H1 (cell line): Measurements from ENCODE around the gene UBASH3A. TPM values are rescaled to one million over a fixed set of nuclear protein-coding genes. Genes with fewer than 3 reads are reported as not detected.

Source experiments
- CTCF ChIA-PET: fragments of 300-600 bp; sonication (Branson Sonifier 250); formaldehyde crosslinking; loops from one replicate; lab custom pipeline; 2021; ENCODE audit not compliant: partially characterized antibody; lab: Charles Lee
- POLR2A ChIA-PET: fragments of 300-600 bp; sonication (Branson Sonifier 250); formaldehyde crosslinking; loops from one replicate; lab custom pipeline; 2021; ENCODE audit warnings: inconsistent platforms; ENCODE audit not compliant: partially characterized antibody; lab: Charles Lee
- DNase-seq, 2 experiments: peaks; one replicate each; pipeline versions ENCODE4 v3.0.0 to v3.0.0-alpha.2; 2010 to 2022; ENCODE audit warnings: low spot score in 2 of 2, low read depth in 1 of 2, mixed read lengths in 1 of 2
- FAIRE-seq: peaks from 2 replicates; lab custom pipeline; 2011; peaks lifted over from hg19 to GRCh38; lab: Jason Lieb, UNC
- H2AFZ ChIP-seq: 2 replicates; pipeline ENCODE4 v1.8.1; 2012; ENCODE audit warnings: low read length, inconsistent platforms
- H2AK5ac ChIP-seq: 2 replicates; pipeline ENCODE4 v1.6.1; 2013; ENCODE audit warnings: low read depth, low read length
- H2BK120ac ChIP-seq: replicated peaks from 2 replicates; pipeline ENCODE3; 2013; ENCODE audit warnings: low read depth, low read length, inconsistent platforms
- H2BK12ac ChIP-seq: 2 replicates; pipeline ENCODE4 v1.6.1; 2013; ENCODE audit warnings: low read depth, low read length
- H2BK15ac ChIP-seq: 2 replicates; pipeline ENCODE4 v1.6.1; 2013; ENCODE audit warnings: low read length
- H2BK20ac ChIP-seq: 2 replicates; pipeline ENCODE4 v1.6.1; 2013; ENCODE audit warnings: low read length
- H2BK5ac ChIP-seq: 2 replicates; pipeline ENCODE4 v1.6.1; 2013; ENCODE audit warnings: low read depth, low read length
- H3K14ac ChIP-seq: 2 replicates; pipeline ENCODE4 v1.6.1; 2013; ENCODE audit warnings: inconsistent platforms; ENCODE audit not compliant: insufficient read length
- H3K18ac ChIP-seq: 2 replicates; pipeline ENCODE4 v1.6.1; 2013; ENCODE audit warnings: low read length; ENCODE audit errors: extremely low read depth
- H3K23ac ChIP-seq: 2 replicates; pipeline ENCODE4 v1.6.1; 2013; ENCODE audit warnings: inconsistent platforms; ENCODE audit not compliant: insufficient read length
- H3K23me2 ChIP-seq: 2 replicates; pipeline ENCODE4 v1.6.1; 2013; ENCODE audit warnings: low read depth, low read length
- H3K27ac ChIP-seq: 2 replicates; pipeline ENCODE4 v1.6.1; 2011; ENCODE audit warnings: low read depth, low read length, inconsistent platforms
- H3K27me3 ChIP-seq, 4 experiments: replicated peaks in 1 of 4; 1 replicate in 1 of 4; 2 replicates in 3 of 4; pipeline versions ENCODE4 v1.6.1 to v1.8.1; 2011 to 2013; ENCODE audit warnings: low read length in 3 of 4, mild to moderate bottlenecking in 3 of 4, inconsistent platforms in 2 of 4, mixed read lengths in 2 of 4, moderate library complexity in 1 of 4; ENCODE audit not compliant: control insufficient read depth in 3 of 4, insufficient read depth in 3 of 4; ENCODE audit errors: extremely low read depth in 1 of 4
- H3K36me3 ChIP-seq, 4 experiments: 2 replicates each; pipeline versions ENCODE4 v1.6.1 to v1.8.1; 2011 to 2013; ENCODE audit warnings: mild to moderate bottlenecking in 4 of 4, low read length in 3 of 4, moderate library complexity in 2 of 4, control low read depth in 1 of 4, inconsistent platforms in 1 of 4; ENCODE audit not compliant: insufficient read depth in 4 of 4, control insufficient read depth in 2 of 4
- H3K4ac ChIP-seq: replicated peaks from 2 replicates; pipeline ENCODE3; 2013; ENCODE audit warnings: low read length, low read depth, mixed read lengths, inconsistent platforms; ENCODE audit not compliant: insufficient read length
- H3K4me1 ChIP-seq, 4 experiments: replicated peaks in 1 of 4; 1 replicate in 1 of 4; 2 replicates in 3 of 4; pipeline versions ENCODE4 v1.6.1 to v1.8.1; 2011 to 2013; ENCODE audit warnings: low read length in 3 of 4, inconsistent platforms in 2 of 4, mixed read lengths in 1 of 4; ENCODE audit not compliant: insufficient read depth in 4 of 4, control insufficient read depth in 3 of 4
- H3K4me2 ChIP-seq, 2 experiments: 2 replicates each; pipeline versions ENCODE4 v1.6.1 to v1.8.1; 2011 to 2013; ENCODE audit warnings: low read depth in 2 of 2, low read length in 2 of 2, control low read depth in 1 of 2, inconsistent platforms in 1 of 2, mild to moderate bottlenecking in 1 of 2; ENCODE audit not compliant: insufficient read depth in 1 of 2
- H3K4me3 ChIP-seq, 4 experiments: fragments of 200-600, 300-600 bp in 1 of 4; sonication (generic), shearing (Covaris generic), sonication (Bioruptor Twin) in 1 of 4; 2 replicates each; pipeline versions ENCODE4 v1.5.1 to v1.8.1; 2011 to 2016; ENCODE audit warnings: low read length in 4 of 4, low read depth in 3 of 4, control low read depth in 2 of 4, inconsistent platforms in 2 of 4, mild to moderate bottlenecking in 2 of 4, mixed read lengths in 1 of 4, moderate library complexity in 1 of 4; ENCODE audit not compliant: insufficient read depth in 2 of 4; ENCODE audit errors: extremely low read depth in 1 of 4
- H3K56ac ChIP-seq: replicated peaks from 2 replicates; pipeline ENCODE3; 2013; ENCODE audit warnings: low read depth, mild to moderate bottlenecking, mixed read lengths, low read length, inconsistent platforms; ENCODE audit not compliant: insufficient read length
- H3K79me1 ChIP-seq: 2 replicates; pipeline ENCODE4 v1.6.1; 2013; ENCODE audit warnings: low read depth, low read length, control low read depth
- H3K79me2 ChIP-seq, 2 experiments: 2 replicates each; pipeline versions ENCODE4 v1.6.1 to v1.8.1; 2012 to 2013; ENCODE audit warnings: low read length in 2 of 2, mild to moderate bottlenecking in 2 of 2, inconsistent platforms in 1 of 2; ENCODE audit not compliant: insufficient read depth in 2 of 2, control insufficient read depth in 1 of 2
- H3K9ac ChIP-seq, 4 experiments: replicated peaks in 1 of 4; 1 replicate in 1 of 4; 2 replicates in 3 of 4; pipeline versions ENCODE4 v1.6.1 to v1.8.1; 2011 to 2013; ENCODE audit warnings: low read depth in 3 of 4, low read length in 3 of 4, control low read depth in 2 of 4, mild to moderate bottlenecking in 2 of 4, moderate library complexity in 2 of 4, inconsistent platforms in 1 of 4; ENCODE audit errors: extremely low read depth in 1 of 4
- H3K9me3 ChIP-seq, 2 experiments: 2 replicates each; pipeline versions ENCODE4 v1.6.1 to v1.8.1; 2012 to 2013; ENCODE audit warnings: mild to moderate bottlenecking in 2 of 2, moderate library complexity in 2 of 2, control low read depth in 1 of 2, inconsistent platforms in 1 of 2, low read depth in 1 of 2, low read length in 1 of 2, mixed read lengths in 1 of 2; ENCODE audit not compliant: insufficient read depth in 2 of 2
- H4K20me1 ChIP-seq, 2 experiments: replicated peaks in 1 of 2; 2 replicates each; pipeline versions ENCODE3 to v1.8.1; 2011 to 2013; ENCODE audit warnings: inconsistent platforms in 2 of 2, low read length in 2 of 2, mild to moderate bottlenecking in 1 of 2; ENCODE audit not compliant: insufficient read depth in 2 of 2, control insufficient read depth in 1 of 2
- H4K5ac ChIP-seq: 2 replicates; pipeline ENCODE4 v1.6.1; 2013; ENCODE audit warnings: low read length, low read depth, mixed read lengths, inconsistent platforms; ENCODE audit not compliant: insufficient read length
- H4K8ac ChIP-seq: 2 replicates; pipeline ENCODE4 v1.8.0; 2013; ENCODE audit warnings: mild to moderate bottlenecking, moderate library complexity, low read length, inconsistent platforms; ENCODE audit not compliant: insufficient read depth; ENCODE audit errors: extremely low read depth
- H4K91ac ChIP-seq: replicated peaks from 2 replicates; pipeline ENCODE3; 2013; ENCODE audit warnings: low read length, mixed read lengths, inconsistent platforms; ENCODE audit not compliant: insufficient read length
- E2F6 ChIP-seq: IDR thresholded peaks from 2 replicates; pipeline ENCODE4 v1.6.1; 2012; ENCODE audit warnings: inconsistent platforms
- SP4 ChIP-seq: IDR thresholded peaks from 2 replicates; pipeline ENCODE4 v1.6.1; 2012; ENCODE audit warnings: low read length, inconsistent platforms
- TAF7 ChIP-seq: optimal IDR thresholded peaks from 2 replicates; pipeline ENCODE3; 2011; ENCODE audit warnings: low read depth, mild to moderate bottlenecking, inconsistent platforms, low read length, moderate library complexity, borderline replicate concordance
- WGBS, 2 experiments: shearing (Covaris generic) in 1 of 2; methylation state at CpG; one replicate each; pipeline versions ENCODE4 v1.1.6 to v1.1.7; 2013 to 2015; ENCODE audit warnings: low lambda C conversion rate in 2 of 2, mixed read lengths in 2 of 2, inconsistent platforms in 1 of 2, low coverage in 1 of 2, missing lambda C conversion rate in 1 of 2; ENCODE audit not compliant: insufficient replicate concordance in 2 of 2, insufficient coverage in 1 of 2, insufficient read length in 1 of 2; ENCODE audit errors: extremely low coverage in 1 of 2, missing lambda C conversion rate in 1 of 2; 5-methylcytosine and 5-hydroxymethylcytosine counted together
- polyA plus RNA-seq, 7 experiments: library from polyadenylated mRNA; depleted of rRNA in 3 of 7; stranded (reverse) in 5 of 7; unstranded in 2 of 7; fragments of >200 nt in 5 of 7; fragments of 200-250 nt in 2 of 7; gene quantifications; 1 replicate in 5 of 7; 2 replicates in 1 of 7; 4 replicates in 1 of 7; pipeline versions ENCODE4 v1.2.1 to v1.2.3, GENCODE V29; 2011 to 2013; ENCODE audit warnings: missing spikeins in 2 of 7, mixed read lengths in 2 of 7
- total RNA-seq: library from RNA; stranded (reverse); fragmentation: NEBNext Ultra II Directional; extraction: Animal tissue kit (Norgen Biotek cat#: 25700); gene quantifications from 2 replicates; pipeline ENCODE4 v1.2.1, GENCODE V29; 2021

The UBASH3A gene
- total and polyA plus RNA-seq, 2 of the 8 experiments (the other 6 are each of a cell fraction or from before 2014, with no cell fraction given) = not detected

GRCh38 chr21:42461881-42462877 lies 58.5 kb downstream of the UBASH3A start:
- Histone ChIP-seq H4K91ac (peak overlapping the region; percentile 36), H2BK12ac (peak overlapping the region; percentile 80), H3K79me2 (no peaks in the 10 kb centered on the region), H2BK15ac (no peak overlapping the region), H3K9ac (no peak overlapping the region), H4K5ac (no peak overlapping the region), H4K20me1 (no peaks in the 10 kb centered on the region), H3K27me3 (no peaks in the 10 kb centered on the region; a peak in 1 of 7 replicates), H3K4me3 (no peak overlapping the region), H2BK20ac (peak overlapping the region; percentile 77; the same call in 1 of the 2 replicates), H3K18ac (peak overlapping the region; percentile 55), H4K8ac (no peak overlapping the region), H3K79me1 (no peaks in the 10 kb centered on the region), H3K4me1 (peaks cover 1 to 13% (median 10%) of the 10 kb centered on the region in 4 experiments; a peak in 6 of 7 replicates), H2BK5ac (peak overlapping the region; percentile 15; the same call in 1 of the 2 replicates), H3K23me2 (no peaks in the 10 kb centered on the region; the same call in none of the 2 replicates), H2BK120ac (no peak overlapping the region), H3K36me3 (no peaks in the 10 kb centered on the region), H3K56ac (no peak overlapping the region), H3K23ac (no peak overlapping the region)
- WGBS, 2 experiments = 90% methylated on average over 10 of the region's 10 CpGs; no CpG with 5 or more reads in 1 of the 2 experiments
- POLR2A ChIA-PET = interaction anchor here (1.3 kb wide), 1 partner anchor 9 kb away, joined by 3 read pairs; no protein-coding TSS in a partner anchor
- DNase-seq = no peak
- peak; percentile 46; the same call in 1 of the 2 replicates for TF ChIP-seq E2F6
- TF ChIP-seq TAF7 = peak; percentile 22
- TF ChIP-seq SP4 = no peak
- TF ChIP-seq, all 59 proteins: peak for 2
- Histone ChIP-seq H3K27ac (no peak overlapping the region), H3K4me2 (0 out of 4 replicates have a peak overlapping the region, but pooled peaks of 1 of the 2 experiments have one; percentile 15), H2AFZ (no peak overlapping the region), H2AK5ac (peak overlapping the region; percentile 93), H3K14ac (no peak overlapping the region), H3K4ac (no peak overlapping the region), H3K9me3 (peaks cover 2 to 3% of the 10 kb centered on the region in 2 experiments; a peak in 2 of 4 replicates)
- FAIRE-seq = no peak
- CTCF ChIA-PET = interaction anchor here (0.9 kb wide), 1 partner anchor 12 kb away, joined by 5 read pairs; no protein-coding TSS in a partner anchor
